ENCODE measurements around the gene FCAMR. TPM values are rescaled to one million over a fixed set of nuclear protein-coding genes. Genes with fewer than 3 reads are reported as not detected.

The FCAMR gene
- total RNA-seq, 1 donor from 2014 or later: 0.15 TPM

DNA sequence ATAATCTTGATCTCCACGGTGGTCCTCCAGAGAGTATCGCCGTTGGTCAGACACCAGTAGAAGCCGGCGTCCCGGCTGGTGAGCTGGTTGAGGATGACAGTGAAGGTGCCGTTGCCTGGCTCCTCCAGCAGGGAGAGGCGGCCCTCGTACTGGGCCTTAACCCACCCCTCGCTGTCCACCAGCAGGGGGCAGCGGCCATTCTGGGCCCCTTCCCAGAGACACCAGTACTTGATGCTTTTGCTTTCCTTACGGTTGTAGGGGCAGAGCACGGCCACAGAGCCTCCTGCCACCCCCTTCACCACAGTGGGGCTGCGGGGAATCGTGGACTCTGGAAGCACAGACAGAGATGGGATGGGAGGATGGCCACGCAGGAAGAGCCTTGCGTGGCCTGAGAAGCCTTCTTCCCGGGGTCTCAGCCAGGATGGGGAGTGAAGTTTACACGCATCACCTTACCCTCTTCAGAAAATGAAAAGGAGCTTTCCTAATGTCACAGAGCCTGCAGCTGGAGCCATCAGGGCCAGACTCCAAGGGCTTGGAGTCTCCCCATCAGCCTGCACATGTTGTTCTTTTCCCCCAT, 34.7 kb downstream of the FCAMR start:
- intact Hi-C loops (cut with micrococcal nuclease): loop anchor here (1.0 kb wide), 2 partner anchors 47 to 142 kb away; no protein-coding TSS in a partner anchor

GRCh38 chr1:206933333-206933945, 36.8 kb downstream of the FCAMR start:
- intact Hi-C loops (cut with micrococcal nuclease): loop anchor here (1.0 kb wide), 2 partner anchors 21 to 124 kb away; no protein-coding TSS in a partner anchor

- intact Hi-C loops (cut with micrococcal nuclease): no loop called here
These were observed 38.1 kb downstream of the FCAMR start for GRCh38 chr1:206932177-206932576.

DNA sequence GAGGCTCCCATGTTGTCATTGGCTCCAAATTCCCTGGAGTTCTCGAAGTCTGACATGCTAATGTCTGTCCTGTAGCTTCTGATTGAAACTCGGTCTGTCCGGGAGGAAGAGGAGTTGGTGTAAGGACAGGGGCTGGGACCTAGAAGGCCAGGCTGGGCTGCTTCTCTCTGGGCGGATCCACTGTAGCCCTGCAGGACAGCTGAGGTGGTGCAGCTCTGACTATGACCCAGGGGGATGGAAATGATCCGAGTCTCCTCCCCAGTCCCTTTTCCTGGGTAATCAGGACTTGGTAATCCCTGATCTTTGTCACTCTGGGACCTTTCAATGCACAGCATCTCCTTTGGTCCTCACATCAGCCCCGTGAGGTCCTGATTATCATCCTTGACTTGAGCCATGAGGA, 38.6 kb downstream of the FCAMR start:
- intact Hi-C loops (cut with micrococcal nuclease): no loop called here

GRCh38 chr1:206930210-206930798, 40.0 kb downstream of the FCAMR start:
- intact Hi-C loops (cut with micrococcal nuclease): no loop called here

DNA sequence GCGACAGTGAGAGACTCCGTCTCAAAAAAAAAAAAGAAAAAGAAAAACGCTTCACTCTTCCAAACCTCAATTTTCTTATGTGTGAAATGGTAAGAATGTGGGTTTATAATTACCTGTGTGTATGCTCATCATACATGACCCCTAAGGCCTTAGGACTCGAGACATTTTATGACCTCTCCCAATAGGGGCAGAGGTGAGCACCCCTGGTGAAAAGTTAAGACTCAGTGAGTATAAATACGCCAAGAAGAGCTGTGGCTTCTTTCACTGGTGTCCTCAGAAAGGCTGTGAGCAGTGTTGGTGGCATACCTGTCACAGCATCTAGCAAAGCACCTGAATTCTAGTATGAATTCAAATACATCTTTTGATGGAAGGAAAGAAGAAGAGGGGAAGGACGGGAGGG, 40.7 kb downstream of the FCAMR start:
- intact Hi-C loops (cut with micrococcal nuclease): no loop called here

DNA sequence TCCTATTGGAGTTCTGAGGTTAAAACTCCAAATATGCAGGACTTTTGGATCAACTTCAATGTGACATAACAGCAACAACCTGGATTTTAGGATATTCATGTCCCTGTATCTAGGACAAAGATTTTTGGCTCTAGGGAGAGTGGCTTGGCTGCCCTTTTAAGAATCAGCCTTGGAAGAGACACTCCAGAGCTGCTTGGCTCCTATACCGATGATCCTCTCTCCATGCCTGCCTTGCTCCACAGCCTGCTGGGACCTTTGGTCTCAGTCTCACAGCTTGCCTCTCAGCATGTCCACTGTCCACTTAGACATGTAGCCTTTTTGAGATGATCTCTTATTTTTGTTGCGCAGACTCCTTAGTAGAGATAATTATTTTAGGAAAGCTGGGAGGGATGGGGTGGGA, 44.0 kb downstream of the FCAMR start:
- intact Hi-C loops (cut with micrococcal nuclease): no loop called here

GRCh38 chr1:206925106-206925736, 45.0 kb downstream of the FCAMR start:
- intact Hi-C loops (cut with micrococcal nuclease): no loop called here

DNA sequence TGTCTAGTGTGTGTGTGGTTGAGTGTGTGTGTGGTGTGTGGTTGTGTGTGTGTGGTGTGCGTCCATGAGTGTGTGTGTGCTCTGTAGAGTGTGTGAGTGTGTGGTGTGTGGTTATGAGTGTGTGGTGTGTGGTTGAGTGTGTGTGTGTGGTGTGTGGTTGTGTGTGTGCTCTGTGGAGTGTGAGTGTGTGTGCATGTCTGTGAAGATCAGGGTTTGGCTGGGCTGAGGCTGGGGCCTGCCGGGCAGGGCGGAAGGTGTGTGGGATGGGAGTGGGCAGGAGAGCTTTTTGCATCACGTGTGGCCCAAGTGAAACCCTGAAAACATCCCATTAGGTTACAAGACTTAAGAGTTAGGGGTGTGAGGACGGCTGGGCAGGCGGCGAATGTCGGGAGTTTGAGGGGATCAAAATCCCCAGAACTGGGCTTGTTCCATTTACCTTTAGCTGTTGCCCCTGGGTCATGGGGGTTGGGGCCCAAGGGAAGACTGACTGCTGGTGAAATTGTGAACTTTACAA, 45.6 kb downstream of the FCAMR start:
- intact Hi-C loops (cut with micrococcal nuclease): loop anchor here (5.0 kb wide), 2 partner anchors 398 to 413 kb away; partner anchors contain the start of gene CD55

GRCh38 chr1:206923961-206924557, 46.2 kb downstream of the FCAMR start:
- intact Hi-C loops (cut with micrococcal nuclease): loop anchor here (2.0 to 5.0 kb wide), 4 partner anchors 15 to 413 kb away; partner anchors contain the start of genes CD55 and YOD1

DNA sequence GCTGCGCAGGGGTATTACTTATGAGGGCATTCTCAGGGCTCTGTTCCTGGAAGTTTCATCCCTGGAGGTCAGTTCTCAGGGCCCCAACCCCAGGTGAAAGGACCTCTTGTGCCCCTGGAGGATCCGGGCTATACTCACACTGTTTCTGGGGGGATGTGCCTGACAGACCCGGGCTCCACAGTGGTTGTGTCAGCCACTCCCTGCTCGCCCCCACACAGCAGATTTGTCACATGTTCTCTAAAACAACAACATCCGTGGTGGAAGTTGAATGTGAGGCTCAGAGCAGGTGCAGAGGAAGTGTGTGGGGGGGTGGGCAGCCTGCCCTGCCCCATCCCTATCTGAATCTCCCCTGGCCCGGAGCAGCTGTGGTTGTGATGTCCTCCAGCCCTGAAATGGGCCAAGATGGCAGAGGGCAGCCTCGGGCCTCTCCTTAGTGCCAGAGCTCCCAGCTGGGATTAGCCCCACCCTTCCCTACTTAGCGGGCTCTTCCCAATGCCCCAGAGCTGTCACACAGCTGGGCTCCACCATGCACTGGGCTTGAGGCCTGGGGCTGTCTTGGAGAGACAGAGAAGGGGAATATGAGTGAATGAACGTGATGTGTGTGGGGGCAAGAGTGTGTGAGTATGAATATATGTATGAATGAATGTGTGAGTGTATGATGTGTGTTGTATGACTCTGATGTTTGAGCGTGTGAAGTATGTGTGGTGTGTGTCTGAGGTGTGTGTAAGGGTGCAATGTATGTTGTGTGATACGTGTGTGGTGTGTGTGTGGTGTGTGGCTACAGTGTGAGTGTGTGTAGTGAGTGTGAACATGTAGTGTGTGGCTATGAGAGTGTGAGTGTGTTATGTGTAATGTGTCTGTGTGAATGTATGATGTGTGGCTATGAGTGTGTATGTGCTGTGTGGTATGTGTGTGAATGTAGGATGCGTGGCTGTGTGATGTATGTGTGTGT, 47.0 kb downstream of the FCAMR start:
- intact Hi-C loops (cut with micrococcal nuclease): loop anchor here (2.0 to 5.0 kb wide), 4 partner anchors 14 to 414 kb away; partner anchors contain the start of genes CD55 and YOD1

DNA sequence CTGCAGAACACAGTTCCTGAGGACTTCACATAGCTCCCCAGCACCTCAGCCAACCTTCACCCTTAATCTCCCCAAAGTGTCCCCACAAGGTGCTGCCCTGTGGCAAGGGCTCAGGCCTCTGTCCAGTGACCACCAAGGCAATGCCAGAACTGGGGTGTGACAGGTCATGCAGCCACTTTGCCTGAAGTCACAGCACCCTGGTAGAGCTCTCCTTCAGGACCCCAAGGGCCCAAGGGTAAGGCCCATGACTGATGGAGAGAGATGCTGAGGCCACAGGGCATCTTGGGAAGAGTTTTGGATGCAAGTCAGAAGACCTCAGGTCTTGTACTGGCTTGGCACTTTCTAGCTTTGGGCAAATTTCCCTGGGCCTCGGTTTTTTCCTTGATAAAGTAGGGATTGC, 47.7 kb downstream of the FCAMR start:
- intact Hi-C loops (cut with micrococcal nuclease): loop anchor here (1.0 to 5.0 kb wide), 5 partner anchors 14 to 415 kb away; partner anchors contain the start of genes CD55 and YOD1

GRCh38 chr1:206921772-206922265, 48.4 kb downstream of the FCAMR start, which contains the start of gene FCMR:
FCMR (minus strand) TSS chr1:206921941; CDS start chr1:206921854, 87 bp downstream.
- intact Hi-C loops (cut with micrococcal nuclease): loop anchor here (1.0 to 5.0 kb wide), 5 partner anchors 13 to 415 kb away; partner anchors contain the start of genes CD55 and YOD1

- intact Hi-C loops (cut with micrococcal nuclease): loop anchor here (10.0 kb wide), 1 partner anchor 453 kb away; no protein-coding TSS in a partner anchor
These were observed 52.2 kb downstream of the FCAMR start for GRCh38 chr1:206918076-206918475.

- intact Hi-C loops (cut with micrococcal nuclease): loop anchor here (10.0 kb wide), 1 partner anchor 451 kb away; no protein-coding TSS in a partner anchor
These were observed 54.1 kb downstream of the FCAMR start for GRCh38 chr1:206916000-206916709.

- intact Hi-C loops (cut with micrococcal nuclease): loop anchor here (10.0 kb wide), 1 partner anchor 450 kb away; no protein-coding TSS in a partner anchor
These were observed 55.1 kb downstream of the FCAMR start for GRCh38 chr1:206915030-206915735.

- intact Hi-C loops (cut with micrococcal nuclease): loop anchor here (2.0 to 10.0 kb wide), 5 partner anchors 97 to 583 kb away; partner anchors contain the start of gene CR1
These were observed 56.3 kb downstream of the FCAMR start for GRCh38 chr1:206913766-206914537.
